GM19395 (cell line): Measurements from ENCODE around the gene ZNF160.

Source experiments
- ATAC-seq: cut with Tn5 transposase; IDR thresholded peaks from one replicate; pipeline ENCODE4 v1.9.1; 2021; ENCODE audit warnings: mild to moderate bottlenecking, moderate library complexity; ENCODE audit not compliant: unreplicated experiment

Gene ZNF160

GRCh38 chr19:53094754-53095575 lies 8.3 kb downstream of the ZNF160 start:
- ATAC-seq, result no peak

- no peak for ATAC-seq
These were observed 10.5 kb downstream of the ZNF160 start for GRCh38 chr19:53092723-53093122.

GRCh38 chr19:53091413-53092254 lies 11.6 kb downstream of the ZNF160 start:
- no peak for ATAC-seq

- no peak for ATAC-seq
These were observed 15.1 kb downstream of the ZNF160 start for GRCh38 chr19:53088091-53088490.

- ATAC-seq, result no peak
These were observed 16.3 kb downstream of the ZNF160 start for GRCh38 chr19:53086949-53087348.

- no peak for ATAC-seq
These were observed 17.7 kb downstream of the ZNF160 start for GRCh38 chr19:53085496-53085895.

GRCh38 chr19:53082929-53083328 lies 20.3 kb downstream of the ZNF160 start:
- ATAC-seq, result no peak

GRCh38 chr19:53079313-53079924 lies 23.8 kb downstream of the ZNF160 start:
- no peak for ATAC-seq

- no peak for ATAC-seq
These were observed 24.6 kb downstream of the ZNF160 start for GRCh38 chr19:53078668-53079067.

- no peak for ATAC-seq
These were observed 26.2 kb downstream of the ZNF160 start for GRCh38 chr19:53076984-53077383.

GRCh38 chr19:53068834-53069233 lies 34.4 kb downstream of the ZNF160 start:
- no peak for ATAC-seq

GRCh38 chr19:53068199-53068598 lies 35.0 kb downstream of the ZNF160 start:
- no peak for ATAC-seq

- no peak for ATAC-seq
These were observed 45.2 kb downstream of the ZNF160 start for GRCh38 chr19:53057904-53058580.

- ATAC-seq, result no peak
These were observed 48.1 kb downstream of the ZNF160 start for GRCh38 chr19:53055117-53055516.

GRCh38 chr19:53047379-53047778 lies 55.8 kb downstream of the ZNF160 start:
- ATAC-seq, result no peak

GRCh38 chr19:53045536-53045935 lies 57.7 kb downstream of the ZNF160 start:
- ATAC-seq, result no peak

GRCh38 chr19:53041366-53041765 lies 61.9 kb downstream of the ZNF160 start:
- no peak for ATAC-seq

GRCh38 chr19:53037101-53038097 lies 65.8 kb downstream of the ZNF160 start:
- no peak for ATAC-seq

GRCh38 chr19:53034948-53035675 lies 68.1 kb downstream of the ZNF160 start:
- no peak for ATAC-seq
